CD4-positive, alpha-beta T cell treated with Interferon alpha-2 for 1 hour (primary cell): ENCODE data around the gene PRAF2.

ENCODE experiments used
- DNase-seq, 2 donors: peaks; one replicate each; pipeline ENCODE4 v3.0.0-alpha.2; 2020 to 2022

The PRAF2 gene

GRCh38 chrX:49041744-49042580 lies 31.8 kb downstream of the PRAF2 start:
- peak in 1 of 2 donors; percentile 16 for DNase-seq

- no peak for DNase-seq
These were observed 33.3 kb downstream of the PRAF2 start for GRCh38 chrX:49040376-49040955.

GRCh38 chrX:49039598-49040375 lies 34.0 kb downstream of the PRAF2 start:
- peak; percentile 54 to 64 for DNase-seq

GRCh38 chrX:49037883-49038475 lies 35.8 kb downstream of the PRAF2 start:
- DNase-seq: no peak

- no peak for DNase-seq
These were observed 43.5 kb downstream of the PRAF2 start for GRCh38 chrX:49030283-49030682.

- no peak for DNase-seq
These were observed 43.9 kb downstream of the PRAF2 start for GRCh38 chrX:49029876-49030275.
